A549 (cell line): ENCODE results near the gene PTPRN2. TPM values are rescaled to one million over a fixed set of nuclear protein-coding genes. Genes with fewer than 3 reads are reported as not detected.

Experiments used
- ATAC-seq, 2 experiments: fragments of 200-7000 bp in 1 of 2; fragments of >200 bp in 1 of 2; cut with Nextera tagmentation in 1 of 2; cut with Tn5 transposase in 1 of 2; 3 replicates each; pipeline versions ENCODE4 v1.8.0 to v1.9.1; 2018 to 2020; ENCODE audit warnings: mild to moderate bottlenecking in 1 of 2, moderate library complexity in 1 of 2
- CTCF ChIA-PET: fragments of 300-600 bp; sonication (Branson Sonifier 250); formaldehyde crosslinking; extraction: SDS; loops from one replicate; lab custom pipeline; 2021; ENCODE audit warnings: antibody characterized with exemption, inconsistent platforms; lab: Yijun Ruan, JAX
- POLR2A ChIA-PET: fragments of 350-600 bp; formaldehyde crosslinking; extraction: SDS; loops from one replicate; lab custom pipeline; 2021; ENCODE audit warnings: antibody characterized with exemption, inconsistent platforms; lab: Yijun Ruan, JAX
- DNase-seq, 2 experiments: peaks; one replicate each; pipeline versions ENCODE4 v3.0.0 to v3.0.0-alpha.2; 2011 to 2016; ENCODE audit warnings: low read depth in 1 of 2, low spot score in 1 of 2
- FAIRE-seq: peaks from 2 replicates; lab custom pipeline; 2011; peaks lifted over from hg19 to GRCh38; lab: Jason Lieb, UNC
- H3K27ac ChIP-seq, 2 experiments: fragments of >200 bp; sonication (Bioruptor Twin); formaldehyde crosslinking; 3 replicates each; pipeline ENCODE4 v1.5.1; 2016 to 2017
- H3K4me1 ChIP-seq: fragments of >200 bp; sonication (Bioruptor Twin); formaldehyde crosslinking; 3 replicates; pipeline ENCODE4 v1.6.1; 2016
- H3K4me2 ChIP-seq: fragments of >200 bp; sonication (Bioruptor Twin); formaldehyde crosslinking; 3 replicates; pipeline ENCODE4 v1.6.1; 2016
- H3K4me3 ChIP-seq: fragments of >200 bp; sonication (Bioruptor Twin); formaldehyde crosslinking; 3 replicates; pipeline ENCODE4 v1.5.1; 2016
- H3K9me3 ChIP-seq: fragments of >200 bp; sonication (Bioruptor Twin); formaldehyde crosslinking; 3 replicates; pipeline ENCODE4 v1.6.1; 2016
- CBX8 ChIP-seq: fragments of 200-600 bp; sonication (generic); IDR thresholded peaks from 2 replicates; pipeline ENCODE4 v1.6.1; 2016
- CEBPB ChIP-seq, 2 experiments: fragments of >200 bp in 1 of 2; sonication (Bioruptor Twin) in 1 of 2; formaldehyde crosslinking in 1 of 2; IDR thresholded peaks; 2 replicates each; pipeline ENCODE4 v1.6.1; 2012 to 2016
- FOSB ChIP-seq: fragments of 250-450 bp; sonication (Bioruptor Pico); IDR thresholded peaks from 2 replicates; pipeline ENCODE4 v1.5.0; 2020; ENCODE audit warnings: mild to moderate bottlenecking, moderate library complexity
- FOSL2 ChIP-seq, 2 experiments: fragments of 450-650 bp in 1 of 2; fragments of >200 bp in 1 of 2; sonication (Bioruptor Twin) in 1 of 2; formaldehyde crosslinking; IDR thresholded peaks; 2 replicates each; pipeline versions ENCODE4 v1.5.0 to v1.6.1; 2016 to 2020; ENCODE audit warnings: mild to moderate bottlenecking in 1 of 2, moderate library complexity in 1 of 2
- FOXS1 ChIP-seq: fragments of 250-450 bp; sonication (Bioruptor Pico); IDR thresholded peaks from 2 replicates; pipeline ENCODE4 v1.5.0; 2020; ENCODE audit warnings: mild to moderate bottlenecking, moderate library complexity
- HOXA7 ChIP-seq: fragments of 250-450 bp; sonication (Bioruptor Pico); IDR thresholded peaks from 2 replicates; pipeline ENCODE4 v1.5.0; 2020; ENCODE audit warnings: mild to moderate bottlenecking, moderate library complexity
- JUN ChIP-seq, 2 experiments: fragments of >200 bp; sonication (Bioruptor Twin); formaldehyde crosslinking; IDR thresholded peaks; 2 replicates in 1 of 2; 3 replicates in 1 of 2; pipeline ENCODE4 v1.6.1; 2016 to 2017
- JUNB ChIP-seq: fragments of >200 bp; sonication (Bioruptor Twin); formaldehyde crosslinking; IDR thresholded peaks from 2 replicates; pipeline ENCODE4 v1.6.1; 2016
- NFE2L2 ChIP-seq: fragments of 150-350 bp; conservative IDR thresholded peaks from 2 replicates; pipeline ENCODE4 v1.6.1; 2014; ENCODE audit warnings: low read length
- PHF8 ChIP-seq: fragments of 200-600 bp; sonication (generic); IDR thresholded peaks from 2 replicates; pipeline ENCODE4 v1.6.1; 2016; ENCODE audit warnings: low read depth, mild to moderate bottlenecking, antibody characterized with exemption, moderate library complexity, borderline replicate concordance
- RAD21 ChIP-seq, 2 experiments: fragments of >200 bp in 1 of 2; sonication (Bioruptor Twin) in 1 of 2; formaldehyde crosslinking in 1 of 2; IDR thresholded peaks in 1 of 2; conservative IDR thresholded peaks in 1 of 2; 2 replicates in 1 of 2; 3 replicates in 1 of 2; pipeline ENCODE4 v1.6.1; 2012 to 2018; ENCODE audit warnings: inconsistent platforms in 1 of 2
- RCOR1 ChIP-seq: fragments of 150-350 bp; IDR thresholded peaks from 2 replicates; pipeline ENCODE4 v1.6.1; 2014; ENCODE audit warnings: antibody characterized with exemption, low read length, low read depth
- SMC3 ChIP-seq: fragments of >200 bp; sonication (Bioruptor Twin); formaldehyde crosslinking; IDR thresholded peaks from 3 replicates; pipeline ENCODE4 v1.6.1; 2018; ENCODE audit warnings: inconsistent platforms
- SREBF2 ChIP-seq: fragments of 450-650 bp; IDR thresholded peaks from 2 replicates; pipeline ENCODE4 v1.6.1; 2014; ENCODE audit warnings: mild to moderate bottlenecking, moderate library complexity
- ZC3H11A ChIP-seq: fragments of 450-650 bp; IDR thresholded peaks from 2 replicates; pipeline ENCODE4 v1.6.1; 2014; ENCODE audit warnings: antibody characterized with exemption, mild to moderate bottlenecking
- ZSCAN20 ChIP-seq: fragments of 250-450 bp; sonication (Bioruptor Pico); IDR thresholded peaks from 2 replicates; pipeline ENCODE4 v1.8.0; 2022; ENCODE audit warnings: mild to moderate bottlenecking, moderate library complexity
- WGBS: methylation state at CpG from one replicate; pipeline ENCODE4 v1.1.6; 2017; ENCODE audit errors: missing lambda C conversion rate; 5-methylcytosine and 5-hydroxymethylcytosine counted together
- polyA plus RNA-seq, 4 experiments: library from polyadenylated mRNA; depleted of rRNA in 3 of 4; stranded (reverse); fragments of >200 nt; fragmentation: RNase III in 1 of 4; extraction: RNeasy Plus Mini Kit Qiagen cat#74134 plus additional on column Dnase treatment in 1 of 4; gene quantifications; 2 replicates in 3 of 4; 3 replicates in 1 of 4; pipeline ENCODE4 v1.2.3, GENCODE V29; 2011 to 2017
- TF ChIP-seq, protein P1 (sequence below): fragments of 250-450 bp; sonication (Bioruptor Pico); IDR thresholded peaks from 2 replicates; pipeline ENCODE4 v1.5.0; 2021; ENCODE audit warnings: mild to moderate bottlenecking, moderate library complexity, borderline replicate concordance
- TF ChIP-seq, protein P2 (sequence below): IDR thresholded peaks from 2 replicates; pipeline ENCODE4 v1.6.1; 2012
- TF ChIP-seq, protein P3 (sequence below): fragments of >200 bp; sonication (Bioruptor Twin); formaldehyde crosslinking; IDR thresholded peaks from 3 replicates; pipeline ENCODE4 v1.6.1; 2016
- TF ChIP-seq, protein P4 (sequence below): IDR thresholded peaks from 2 replicates; pipeline ENCODE4 v1.6.1; 2012

PTPRN2 gene
- polyA plus RNA-seq, 2 of the 4 experiments (the other 2 are of a cell fraction) = 0.41 to 1.2 TPM

DNA sequence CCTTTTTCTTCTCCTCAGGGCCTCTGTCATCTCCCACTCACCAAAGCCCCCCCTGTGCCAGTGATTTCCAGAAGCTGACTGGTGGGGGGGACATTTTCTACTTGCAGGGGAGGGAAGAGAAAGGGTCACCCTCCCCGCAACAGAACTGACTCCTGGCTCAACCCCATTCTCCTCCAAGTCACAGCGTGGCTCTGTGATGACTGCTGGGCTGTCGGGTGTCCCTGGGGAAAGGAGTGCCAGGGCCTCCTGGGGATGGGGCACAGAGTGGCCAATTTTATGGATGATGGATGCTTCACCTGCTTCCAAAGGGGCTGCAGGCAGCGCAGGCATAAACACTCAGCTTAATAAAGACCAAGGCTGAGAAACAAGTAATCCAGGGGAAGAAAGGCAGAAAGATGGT is 523.0 kb downstream of the PTPRN2 start:
- Histone ChIP-seq H3K9me3 (peaks cover 10% of the 10 kb centered on the region; the same call in 1 of the 3 replicates), H3K4me1 (no peaks in the 10 kb centered on the region), H3K4me3 (no peak overlapping the region), H3K27ac (no peak overlapping the region), H3K4me2 (no peak overlapping the region)
- FAIRE-seq (no peak), ATAC-seq (no peak), DNase-seq (no peak)
- TF ChIP-seq, protein P1, sequence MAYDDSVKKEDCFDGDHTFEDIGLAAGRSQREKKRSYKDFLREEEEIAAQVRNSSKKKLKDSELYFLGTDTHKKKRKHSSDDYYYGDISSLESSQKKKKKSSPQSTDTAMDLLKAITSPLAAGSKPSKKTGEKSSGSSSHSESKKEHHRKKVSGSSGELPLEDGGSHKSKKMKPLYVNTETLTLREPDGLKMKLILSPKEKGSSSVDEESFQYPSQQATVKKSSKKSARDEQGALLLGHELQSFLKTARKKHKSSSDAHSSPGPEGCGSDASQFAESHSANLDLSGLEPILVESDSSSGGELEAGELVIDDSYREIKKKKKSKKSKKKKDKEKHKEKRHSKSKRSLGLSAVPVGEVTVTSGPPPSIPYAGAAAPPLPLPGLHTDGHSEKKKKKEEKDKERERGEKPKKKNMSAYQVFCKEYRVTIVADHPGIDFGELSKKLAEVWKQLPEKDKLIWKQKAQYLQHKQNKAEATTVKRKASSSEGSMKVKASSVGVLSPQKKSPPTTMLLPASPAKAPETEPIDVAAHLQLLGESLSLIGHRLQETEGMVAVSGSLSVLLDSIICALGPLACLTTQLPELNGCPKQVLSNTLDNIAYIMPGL (CRISPR knock-in tag) = no peak
- TF ChIP-seq ZSCAN20 (CRISPR knock-in tag) (no peak), FOXS1 (CRISPR knock-in tag) (no peak), HOXA7 (CRISPR knock-in tag) (no peak), JUN (IDR thresholded peaks at IDR 0.05) (no peak), RAD21 (conservative IDR thresholded peaks at IDR 0.05 in 1 of 2, IDR thresholded peaks at IDR 0.05 in 1 of 2) (no peak), SREBF2 (no peak), FOSL2 (IDR thresholded peaks at IDR 0.05) (no peak), FOSL2 (CRISPR knock-in tag; IDR thresholded peaks at IDR 0.05) (no peak), NFE2L2 (no peak), FOSB (CRISPR knock-in tag) (no peak)
- CTCF ChIA-PET = no interaction called here
- POLR2A ChIA-PET = no interaction called here
- WGBS = 35% methylated on average over 4 of the region's 4 CpGs

DNA sequence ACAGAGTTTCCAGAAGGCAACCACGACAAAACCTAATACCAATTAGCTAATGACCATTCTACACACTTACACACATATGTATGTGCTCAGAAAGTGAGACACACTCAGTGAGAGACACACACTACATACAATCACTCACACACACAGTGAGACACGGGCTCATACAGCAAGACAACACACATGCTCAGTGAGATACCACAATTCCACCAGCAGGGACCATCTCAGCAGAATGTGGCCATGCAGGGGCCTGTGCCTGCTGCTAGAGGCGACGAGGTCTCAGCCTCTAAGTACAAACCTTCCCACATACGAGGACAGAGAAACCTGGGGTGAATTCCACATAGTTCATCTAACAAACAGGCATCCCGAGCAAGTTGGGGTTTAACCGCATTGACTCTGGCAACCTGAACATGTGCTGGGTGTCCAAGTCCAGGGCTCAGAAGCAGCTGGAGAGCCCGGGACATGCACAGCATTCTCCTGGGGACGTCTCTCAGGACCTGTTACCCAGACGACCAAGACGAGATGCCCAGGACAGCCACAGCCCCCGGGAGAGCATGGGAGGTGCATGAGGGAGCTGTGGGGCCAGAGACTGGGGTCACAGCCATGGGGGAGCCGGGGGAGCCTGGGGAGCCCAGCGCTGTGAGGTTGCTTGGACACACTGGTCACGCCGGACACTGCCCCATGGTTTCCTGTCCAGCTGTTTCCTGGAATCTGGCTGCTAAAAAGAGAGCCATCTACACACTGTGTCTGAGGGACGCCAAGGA is 523.6 kb downstream of the PTPRN2 start:
- FAIRE-seq = no peak

More for the DNA sequence above, 523.6 kb downstream of the PTPRN2 start:
- ATAC-seq = peak; percentile 24 to 57; a peak in 3 of 6 replicates
- H3K27ac ChIP-seq = no peak overlapping the region
- DNase-seq = no peak
- no peak overlapping the region for H3K4me3 ChIP-seq
- POLR2A ChIA-PET = no interaction called here
- H3K4me1 ChIP-seq = no peaks in the 10 kb centered on the region
- H3K4me2 ChIP-seq = no peak overlapping the region
- no peak for TF ChIP-seq CBX8
- TF ChIP-seq ZSCAN20 (CRISPR knock-in tag) = no peak
- no peak for TF ChIP-seq ZC3H11A
- TF ChIP-seq SREBF2 = no peak
- TF ChIP-seq CEBPB (IDR thresholded peaks at IDR 0.05) = no peak
- no peak for TF ChIP-seq RCOR1
- TF ChIP-seq, protein P2, sequence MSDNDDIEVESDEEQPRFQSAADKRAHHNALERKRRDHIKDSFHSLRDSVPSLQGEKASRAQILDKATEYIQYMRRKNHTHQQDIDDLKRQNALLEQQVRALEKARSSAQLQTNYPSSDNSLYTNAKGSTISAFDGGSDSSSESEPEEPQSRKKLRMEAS = no peak
- TF ChIP-seq JUNB = no peak
- no peak for TF ChIP-seq FOSB (CRISPR knock-in tag)
- no peak for TF ChIP-seq PHF8
- TF ChIP-seq, protein P3, sequence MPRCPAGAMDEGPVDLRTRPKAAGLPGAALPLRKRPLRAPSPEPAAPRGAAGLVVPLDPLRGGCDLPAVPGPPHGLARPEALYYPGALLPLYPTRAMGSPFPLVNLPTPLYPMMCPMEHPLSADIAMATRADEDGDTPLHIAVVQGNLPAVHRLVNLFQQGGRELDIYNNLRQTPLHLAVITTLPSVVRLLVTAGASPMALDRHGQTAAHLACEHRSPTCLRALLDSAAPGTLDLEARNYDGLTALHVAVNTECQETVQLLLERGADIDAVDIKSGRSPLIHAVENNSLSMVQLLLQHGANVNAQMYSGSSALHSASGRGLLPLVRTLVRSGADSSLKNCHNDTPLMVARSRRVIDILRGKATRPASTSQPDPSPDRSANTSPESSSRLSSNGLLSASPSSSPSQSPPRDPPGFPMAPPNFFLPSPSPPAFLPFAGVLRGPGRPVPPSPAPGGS = no peak
- TF ChIP-seq NFE2L2 = no peak
- TF ChIP-seq, protein P4, sequence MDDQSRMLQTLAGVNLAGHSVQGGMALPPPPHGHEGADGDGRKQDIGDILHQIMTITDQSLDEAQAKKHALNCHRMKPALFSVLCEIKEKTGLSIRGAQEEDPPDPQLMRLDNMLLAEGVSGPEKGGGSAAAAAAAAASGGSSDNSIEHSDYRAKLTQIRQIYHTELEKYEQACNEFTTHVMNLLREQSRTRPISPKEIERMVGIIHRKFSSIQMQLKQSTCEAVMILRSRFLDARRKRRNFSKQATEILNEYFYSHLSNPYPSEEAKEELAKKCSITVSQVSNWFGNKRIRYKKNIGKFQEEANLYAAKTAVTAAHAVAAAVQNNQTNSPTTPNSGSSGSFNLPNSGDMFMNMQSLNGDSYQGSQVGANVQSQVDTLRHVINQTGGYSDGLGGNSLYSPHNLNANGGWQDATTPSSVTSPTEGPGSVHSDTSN = no peak
- TF ChIP-seq SMC3 = no peak
- peaks cover 10% of the 10 kb centered on the region; the same call in 1 of the 3 replicates for H3K9me3 ChIP-seq
- 13% methylated on average over 16 of the region's 17 CpGs for WGBS
- CTCF ChIA-PET = interaction anchor here (1.0 kb wide), 1 partner anchor 344 kb away, joined by 3 read pairs; no protein-coding TSS in a partner anchor
